Mesenchymal stem cell (in vitro differentiated cells and primary cell): ENCODE results near the gene CNTNAP1.

Experiments
- DNase-seq: peaks from one replicate; pipeline ENCODE4 v3.0.0-alpha.2; 2013
- H2AFZ ChIP-seq: one replicate; pipeline ENCODE4 v1.6.1; 2013; ENCODE audit warnings: low read depth, mild to moderate bottlenecking, control low read depth, inconsistent platforms, low read length, moderate library complexity
- H2AK5ac ChIP-seq: 2 replicates; pipeline ENCODE4 v1.6.1; 2013; ENCODE audit warnings: low read length, moderate library complexity, mild to moderate bottlenecking, inconsistent platforms; ENCODE audit not compliant: severe bottlenecking
- H2BK120ac ChIP-seq: one replicate; pipeline ENCODE4 v1.6.1; 2013; ENCODE audit warnings: low read depth, mild to moderate bottlenecking, inconsistent platforms, low read length, moderate library complexity
- H2BK12ac ChIP-seq, 2 experiments: one replicate each; pipeline ENCODE4 v1.6.1; 2013; ENCODE audit warnings: inconsistent platforms in 2 of 2, low read length in 2 of 2, mild to moderate bottlenecking in 2 of 2, moderate library complexity in 2 of 2, control low read depth in 1 of 2
- H2BK15ac ChIP-seq: one replicate; pipeline ENCODE4 v1.6.1; 2013; ENCODE audit warnings: mild to moderate bottlenecking, low read depth, inconsistent platforms; ENCODE audit not compliant: poor library complexity, severe bottlenecking
- H2BK5ac ChIP-seq: 2 replicates; pipeline ENCODE4 v1.6.1; 2013; ENCODE audit warnings: low read depth, mild to moderate bottlenecking, low read length, control low read depth, inconsistent platforms; ENCODE audit not compliant: poor library complexity, severe bottlenecking
- H3K14ac ChIP-seq, 2 experiments: one replicate each; pipeline ENCODE4 v1.6.1; 2013; ENCODE audit warnings: inconsistent platforms in 2 of 2, low read length in 2 of 2, control low read depth in 1 of 2, mild to moderate bottlenecking in 1 of 2, moderate library complexity in 1 of 2
- H3K18ac ChIP-seq, 2 experiments: one replicate each; pipeline ENCODE4 v1.6.1; 2013; ENCODE audit warnings: inconsistent platforms in 2 of 2, low read length in 2 of 2, control low read depth in 1 of 2, low read depth in 1 of 2, mild to moderate bottlenecking in 1 of 2
- H3K23ac ChIP-seq, 2 experiments: one replicate each; pipeline ENCODE4 v1.6.1; 2013; ENCODE audit warnings: inconsistent platforms in 2 of 2, low read length in 2 of 2, mild to moderate bottlenecking in 2 of 2, moderate library complexity in 2 of 2, control low read depth in 1 of 2
- H3K27ac ChIP-seq: 2 replicates; pipeline ENCODE4 v1.5.1; 2013; ENCODE audit warnings: mild to moderate bottlenecking, moderate library complexity, low read length, control low read depth, inconsistent platforms; ENCODE audit not compliant: poor library complexity, severe bottlenecking
- H3K27me3 ChIP-seq, 2 experiments: 2 replicates each; pipeline versions ENCODE4 v1.6.1 to v1.7.0; 2013; ENCODE audit warnings: low read length in 2 of 2, mild to moderate bottlenecking in 2 of 2, moderate library complexity in 2 of 2, control low read depth in 1 of 2, inconsistent platforms in 1 of 2; ENCODE audit not compliant: control insufficient read depth in 1 of 2, insufficient read depth in 1 of 2
- H3K36me3 ChIP-seq, 2 experiments: 2 replicates each; pipeline versions ENCODE4 v1.6.1 to v1.7.0; 2013; ENCODE audit warnings: low read length in 2 of 2, control low read depth in 1 of 2, inconsistent platforms in 1 of 2, low read depth in 1 of 2, mild to moderate bottlenecking in 1 of 2; ENCODE audit not compliant: insufficient read depth in 2 of 2, control insufficient read depth in 1 of 2
- H3K4ac ChIP-seq, 2 experiments: one replicate each; pipeline ENCODE4 v1.6.1; 2013; ENCODE audit warnings: inconsistent platforms in 2 of 2, low read length in 2 of 2, mild to moderate bottlenecking in 2 of 2, moderate library complexity in 2 of 2, control low read depth in 1 of 2, low read depth in 1 of 2
- H3K4me1 ChIP-seq: 2 replicates; pipeline ENCODE4 v1.6.1; 2013; ENCODE audit warnings: low read depth, low read length, control low read depth; ENCODE audit not compliant: control insufficient read depth, insufficient read depth
- H3K4me2 ChIP-seq: 2 replicates; pipeline ENCODE4 v1.6.1; 2013; ENCODE audit warnings: low read length, mild to moderate bottlenecking, inconsistent platforms; ENCODE audit not compliant: poor library complexity, severe bottlenecking
- H3K4me3 ChIP-seq, 2 experiments: 2 replicates each; pipeline versions ENCODE4 v1.5.1 to v1.7.0; 2013; ENCODE audit warnings: low read length in 2 of 2, mild to moderate bottlenecking in 2 of 2, control low read depth in 1 of 2, low read depth in 1 of 2; ENCODE audit not compliant: insufficient read depth in 1 of 2
- H3K79me1 ChIP-seq: replicated peaks from 2 replicates; pipeline ENCODE4 v1.6.1; 2013; ENCODE audit warnings: mild to moderate bottlenecking, control low read depth, low read length, inconsistent platforms; ENCODE audit not compliant: poor library complexity, severe bottlenecking
- H3K9ac ChIP-seq: 2 replicates; pipeline ENCODE4 v1.7.0; 2013; ENCODE audit warnings: mild to moderate bottlenecking, low read length, moderate library complexity
- H3K9me3 ChIP-seq: 2 replicates; pipeline ENCODE4 v1.7.0; 2013; ENCODE audit warnings: mild to moderate bottlenecking, low read length; ENCODE audit not compliant: control insufficient read depth
- H4K8ac ChIP-seq: one replicate; pipeline ENCODE4 v1.6.1; 2013; ENCODE audit warnings: inconsistent platforms, mild to moderate bottlenecking, low read length, moderate library complexity
- H4K91ac ChIP-seq: one replicate; pipeline ENCODE4 v1.6.1; 2013; ENCODE audit warnings: mild to moderate bottlenecking, low read length, inconsistent platforms
- WGBS: methylation state at CpG from one replicate; pipeline ENCODE4 v1.1.7; 2013; ENCODE audit warnings: mixed read lengths; 5-methylcytosine and 5-hydroxymethylcytosine counted together

The CNTNAP1 gene

DNA sequence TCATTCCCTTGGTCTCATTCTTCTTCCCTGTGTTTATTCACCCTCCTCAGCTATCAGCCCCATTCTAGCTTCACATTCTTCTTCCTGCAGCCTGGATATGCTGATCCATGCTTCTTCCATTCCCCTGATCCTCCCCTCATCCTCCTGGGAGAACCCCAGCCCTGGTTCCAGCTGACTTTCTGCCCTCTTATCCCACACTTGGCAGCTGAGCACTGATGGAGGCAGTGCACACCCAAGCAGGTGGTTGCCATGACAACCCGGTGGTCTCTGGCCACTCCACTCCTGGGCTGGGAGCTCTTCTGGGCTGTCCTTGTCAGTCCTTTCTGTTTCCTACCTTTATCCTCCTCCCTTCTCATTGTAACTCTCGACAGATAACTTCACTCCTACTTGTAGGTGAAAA lies 40.0 kb upstream of the CNTNAP1 start:
- no peak overlapping the region for H3K4ac ChIP-seq
- H3K4me1 ChIP-seq, result no peaks in the 10 kb centered on the region
- no peak overlapping the region for H4K91ac ChIP-seq
- H3K36me3 ChIP-seq, result no peaks in the 10 kb centered on the region
- 72% methylated on average over 2 of the region's 2 CpGs for WGBS
- peaks cover 15 to 22% of the 10 kb centered on the region in 2 experiments for H3K27me3 ChIP-seq
- H3K14ac ChIP-seq, result no peak overlapping the region
- no peak overlapping the region for H3K23ac ChIP-seq
- H3K18ac ChIP-seq, result no peak overlapping the region
- no peak overlapping the region for H3K4me3 ChIP-seq
- no peak overlapping the region for H2BK15ac ChIP-seq
- H3K79me1 ChIP-seq, result no peaks in the 10 kb centered on the region
- no peak overlapping the region for H2AFZ ChIP-seq
- no peak for DNase-seq
- no peak overlapping the region for H2AK5ac ChIP-seq
- no peak overlapping the region for H4K8ac ChIP-seq
- H2BK120ac ChIP-seq, result no peak overlapping the region
- H3K27ac ChIP-seq, result no peak overlapping the region
- no peaks in the 10 kb centered on the region for H3K9me3 ChIP-seq
- no peak overlapping the region for H3K9ac ChIP-seq
- H2BK5ac ChIP-seq, result no peak overlapping the region
- no peak overlapping the region for H2BK12ac ChIP-seq
- H3K4me2 ChIP-seq, result no peak overlapping the region

DNA sequence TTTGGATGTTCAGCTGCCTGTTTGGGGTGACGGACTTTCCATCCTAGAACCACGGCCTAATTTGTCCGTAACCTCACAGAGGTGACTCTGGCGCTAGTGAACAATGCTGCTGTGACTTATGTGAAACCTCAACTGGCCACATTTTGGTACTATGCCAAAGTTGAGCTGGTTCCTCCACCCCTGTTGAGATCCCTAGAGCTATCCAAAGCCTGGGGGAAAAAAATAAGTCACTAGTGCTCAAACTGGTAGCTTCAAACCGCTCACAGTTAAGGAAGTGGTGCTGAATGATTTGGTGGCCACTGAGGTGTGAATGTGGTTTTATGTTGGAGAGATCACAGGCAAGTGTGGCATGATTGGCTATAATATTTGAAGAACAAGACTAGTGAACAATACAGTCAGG lies 34.6 kb upstream of the CNTNAP1 start:
- Histone ChIP-seq H3K23ac (no peak overlapping the region), H3K9me3 (no peaks in the 10 kb centered on the region), H2BK120ac (no peak overlapping the region), H3K14ac (no peak overlapping the region), H4K8ac (no peak overlapping the region), H4K91ac (no peak overlapping the region), H2BK12ac (no peak overlapping the region), H2BK5ac (peak overlapping the region; percentile 14), H3K79me1 (no peaks in the 10 kb centered on the region), H3K4me2 (no peak overlapping the region), H3K9ac (no peak overlapping the region), H3K36me3 (no peaks in the 10 kb centered on the region), H3K4me3 (no peak overlapping the region), H2AK5ac (no peak overlapping the region), H3K18ac (no peak overlapping the region), H3K4ac (no peak overlapping the region), H3K4me1 (no peaks in the 10 kb centered on the region), H3K27ac (no peak overlapping the region), H3K27me3 (no peaks in the 10 kb centered on the region), H2AFZ (no peak overlapping the region), H2BK15ac (no peak overlapping the region)
- no peak for DNase-seq
- WGBS, result 89% methylated on average over 5 of the region's 5 CpGs

DNA sequence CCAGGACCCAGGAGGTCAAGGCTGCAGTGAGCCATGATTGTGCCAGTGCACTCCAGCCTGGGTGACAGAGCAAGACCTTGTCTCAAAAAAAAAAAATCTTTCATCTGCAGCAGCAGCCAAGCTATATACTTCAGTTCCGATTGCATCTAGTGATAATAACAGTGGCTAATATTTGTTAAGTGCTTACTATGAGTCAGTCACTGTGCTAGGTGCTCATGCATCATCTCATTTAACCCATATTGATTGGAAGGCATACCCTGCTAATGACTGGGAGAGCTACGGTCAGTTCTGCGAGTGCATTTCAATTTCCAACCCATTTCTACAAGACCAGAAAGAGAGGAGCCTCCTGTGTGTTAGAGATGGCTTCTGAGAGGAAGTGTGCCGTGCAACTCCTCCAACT lies 30.9 kb upstream of the CNTNAP1 start:
- H3K4ac ChIP-seq, result no peak overlapping the region
- no peak overlapping the region for H3K9ac ChIP-seq
- H3K36me3 ChIP-seq, result no peaks in the 10 kb centered on the region
- H2BK15ac ChIP-seq, result no peak overlapping the region
- no peaks in the 10 kb centered on the region for H3K79me1 ChIP-seq
- no peaks in the 10 kb centered on the region for H3K27me3 ChIP-seq
- no peak overlapping the region for H3K4me2 ChIP-seq
- no peak overlapping the region for H3K23ac ChIP-seq
- H3K4me1 ChIP-seq, result peaks cover 6% of the 10 kb centered on the region
- H3K14ac ChIP-seq, result no peak overlapping the region
- H3K4me3 ChIP-seq, result no peak overlapping the region
- no peak overlapping the region for H2AK5ac ChIP-seq
- H4K91ac ChIP-seq, result no peak overlapping the region
- 93% methylated on average over 2 of the region's 4 CpGs for WGBS
- no peaks in the 10 kb centered on the region for H3K9me3 ChIP-seq
- peak; percentile 34 for DNase-seq
- no peak overlapping the region for H4K8ac ChIP-seq
- no peak overlapping the region for H2AFZ ChIP-seq
- no peak overlapping the region for H2BK5ac ChIP-seq
- no peak overlapping the region for H3K18ac ChIP-seq
- no peak overlapping the region for H2BK12ac ChIP-seq
- no peak overlapping the region for H3K27ac ChIP-seq
- H2BK120ac ChIP-seq, result no peak overlapping the region

DNA sequence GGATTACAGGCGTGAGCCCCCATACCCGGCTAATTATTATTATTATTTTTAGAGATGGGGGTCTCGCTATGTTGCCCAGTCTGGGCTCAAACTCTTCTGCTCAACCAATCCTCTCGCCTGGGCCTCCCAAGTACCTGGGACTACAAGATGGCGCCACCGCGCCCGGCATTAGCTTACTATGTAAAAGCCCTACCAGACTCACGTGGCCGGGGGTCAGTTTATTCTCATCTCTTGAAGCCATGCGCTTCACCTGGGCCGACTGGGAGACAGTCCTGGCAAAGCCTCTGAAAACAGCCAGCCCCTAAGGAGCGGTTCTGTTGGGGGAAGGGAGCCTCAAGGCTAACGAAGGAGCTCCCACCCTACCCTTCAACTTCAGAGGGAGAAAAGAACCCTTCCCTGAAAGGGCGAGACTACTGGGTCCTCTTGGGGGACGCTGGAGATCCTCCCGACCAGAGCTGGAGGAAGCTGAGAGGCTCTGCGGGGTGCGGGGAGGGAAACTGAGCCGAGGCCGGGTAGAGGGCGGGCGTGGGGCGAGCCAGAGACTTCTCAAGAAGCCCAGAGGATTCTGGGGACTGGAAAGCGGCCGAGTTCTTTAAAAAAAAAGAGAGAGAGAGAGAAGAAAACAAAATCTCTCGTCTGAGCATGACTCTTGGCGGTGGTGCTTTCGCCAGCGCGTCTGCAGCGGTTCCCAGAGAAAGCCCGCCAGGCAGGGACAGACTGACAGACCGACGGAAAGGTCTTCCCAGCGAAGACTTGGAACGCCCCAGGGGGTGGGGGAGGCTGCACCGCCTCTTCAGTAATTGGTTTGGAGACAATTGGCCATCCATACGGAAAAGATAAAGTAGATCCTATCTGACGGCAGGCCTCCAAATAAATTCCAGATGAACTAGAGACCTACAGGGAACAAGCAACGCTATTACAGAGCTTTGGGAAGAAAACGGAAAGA lies 28.9 kb upstream of the CNTNAP1 start:
- Histone ChIP-seq H2BK15ac (no peak overlapping the region), H3K36me3 (no peaks in the 10 kb centered on the region), H3K79me1 (peaks cover 2% of the 10 kb centered on the region), H2AK5ac (no peak overlapping the region), H2AFZ (peak overlapping the region; percentile 7), H3K27ac (no peak overlapping the region), H2BK12ac (peak overlapping the region in 1 of 2 experiments; percentile 7), H3K27me3 (no peaks in the 10 kb centered on the region), H2BK120ac (no peak overlapping the region), H4K8ac (peak overlapping the region; percentile 70), H3K4me2 (peak overlapping the region; percentile 77), H2BK5ac (no peak overlapping the region), H3K4me1 (peaks cover 6% of the 10 kb centered on the region), H3K18ac (peak overlapping the region in 1 of 2 experiments; percentile 60), H4K91ac (no peak overlapping the region), H3K14ac (no peak overlapping the region), H3K9ac (peak overlapping the region; percentile 89), H3K23ac (no peak overlapping the region), H3K4me3 (peak overlapping the region; percentile 42 to 77), H3K4ac (peak overlapping the region in 1 of 2 experiments; percentile 32), H3K9me3 (no peaks in the 10 kb centered on the region)
- peak; percentile 75 for DNase-seq
- WGBS, result 33% methylated on average over 35 of the region's 42 CpGs
